CD14-positive monocyte (primary cell): ENCODE data around the gene SLC34A3. TPM values are rescaled to one million over a fixed set of nuclear protein-coding genes. Genes with fewer than 3 reads are reported as not detected.
A peak's percentile ranks its signal among the peaks of the same experiment; 100 is the strongest.

Source experiments
- DNase-seq, 3 donors: peaks; one replicate each; pipeline ENCODE4 v3.0.0-alpha.2; 2011 to 2022
- H2AFZ ChIP-seq: 2 replicates; pipeline ENCODE4 v1.6.0; 2012; ENCODE audit warnings: mild to moderate bottlenecking, low read depth, low read length, inconsistent platforms; ENCODE audit not compliant: insufficient read depth, poor library complexity, severe bottlenecking
- H3K27ac ChIP-seq, 2 donors: 1 replicate in 1 of 2; 2 replicates in 1 of 2; pipeline ENCODE4 v1.5.1; 2012 to 2013; ENCODE audit warnings: low read length in 2 of 2, control low read depth in 1 of 2, inconsistent platforms in 1 of 2, low read depth in 1 of 2, mild to moderate bottlenecking in 1 of 2
- H3K27me3 ChIP-seq, 2 donors: one replicate each; pipeline versions ENCODE4 v1.6.0 to v1.6.1; 2011 to 2013; ENCODE audit warnings: low read length in 2 of 2; ENCODE audit not compliant: control insufficient read depth in 2 of 2, insufficient read depth in 2 of 2
- H3K36me3 ChIP-seq, 2 donors: replicated peaks in 1 of 2; 1 replicate in 1 of 2; 2 replicates in 1 of 2; pipeline versions ENCODE4 v1.5.1 to v1.6.1; 2012 to 2013; ENCODE audit warnings: low read length in 2 of 2, control low read depth in 1 of 2, inconsistent platforms in 1 of 2, mild to moderate bottlenecking in 1 of 2; ENCODE audit not compliant: insufficient read depth in 2 of 2, control insufficient read depth in 1 of 2
- H3K4me1 ChIP-seq, 2 donors: 1 replicate in 1 of 2; 2 replicates in 1 of 2; pipeline versions ENCODE4 v1.5.1 to v1.6.1; 2012 to 2013; ENCODE audit warnings: low read length in 2 of 2, control low read depth in 1 of 2, inconsistent platforms in 1 of 2, mild to moderate bottlenecking in 1 of 2, moderate library complexity in 1 of 2; ENCODE audit not compliant: insufficient read depth in 2 of 2, control insufficient read depth in 1 of 2
- H3K4me2 ChIP-seq: replicated peaks from 2 replicates; pipeline ENCODE3; 2012; ENCODE audit warnings: low read length, moderate library complexity, mild to moderate bottlenecking; ENCODE audit not compliant: poor library complexity, severe bottlenecking; ENCODE audit errors: extremely low read depth
- H3K4me3 ChIP-seq, 3 experiments: fragments of 200-600 bp in 1 of 3; sonication (generic) in 1 of 3; replicated peaks in 1 of 3; 1 replicate in 2 of 3; 2 replicates in 1 of 3; pipeline ENCODE4 v1.5.1; 2011 to 2013; ENCODE audit warnings: low read length in 3 of 3, mild to moderate bottlenecking in 3 of 3, control low read depth in 2 of 3, low read depth in 2 of 3, inconsistent platforms in 1 of 3, moderate library complexity in 1 of 3
- H3K79me2 ChIP-seq: 2 replicates; pipeline ENCODE4 v1.6.0; 2012; ENCODE audit warnings: mild to moderate bottlenecking, control low read depth, inconsistent platforms, low read length, moderate library complexity; ENCODE audit not compliant: insufficient read depth
- H3K9ac ChIP-seq: 2 replicates; pipeline ENCODE4 v1.6.0; 2017; ENCODE audit warnings: low read length, mild to moderate bottlenecking; ENCODE audit not compliant: insufficient read depth, poor library complexity, severe bottlenecking
- H3K9me3 ChIP-seq, 2 donors: replicated peaks in 1 of 2; 1 replicate in 1 of 2; 2 replicates in 1 of 2; pipeline versions ENCODE4 v1.5.1 to v1.6.1; 2012 to 2013; ENCODE audit warnings: low read length in 2 of 2, control low read depth in 1 of 2; ENCODE audit not compliant: control insufficient read depth in 1 of 2, insufficient read depth in 1 of 2
- H4K20me1 ChIP-seq: 2 replicates; pipeline ENCODE4 v1.6.0; 2012; ENCODE audit warnings: mild to moderate bottlenecking, low read length, control low read depth, moderate library complexity; ENCODE audit not compliant: insufficient read depth
- H3K27ac Mint-ChIP-seq, 7 donors: one replicate each; pipeline ENCODE4 v1.8.0; 2020; ENCODE audit warnings: mild to moderate bottlenecking in 7 of 7, mixed read lengths in 7 of 7, moderate library complexity in 6 of 7, inconsistent platforms in 2 of 7
- H3K27me3 Mint-ChIP-seq, 3 donors: one replicate each; pipeline ENCODE4 v1.8.0; 2021 to 2022; ENCODE audit warnings: low read depth in 3 of 3, mild to moderate bottlenecking in 3 of 3, mixed read lengths in 3 of 3, moderate library complexity in 3 of 3, inconsistent platforms in 1 of 3
- H3K36me3 Mint-ChIP-seq, 2 donors: one replicate each; pipeline ENCODE4 v1.8.0; 2020; ENCODE audit warnings: mixed read lengths in 2 of 2, inconsistent platforms in 1 of 2, mild to moderate bottlenecking in 1 of 2
- H3K4me1 Mint-ChIP-seq: one replicate; pipeline ENCODE4 v1.8.0; 2020; ENCODE audit warnings: mild to moderate bottlenecking, mixed read lengths
- H3K4me3 Mint-ChIP-seq, 2 donors: one replicate each; pipeline ENCODE4 v1.8.0; 2020; ENCODE audit warnings: mild to moderate bottlenecking in 2 of 2, mixed read lengths in 2 of 2, moderate library complexity in 1 of 2
- H3K9me3 Mint-ChIP-seq, 7 donors: one replicate each; pipeline ENCODE4 v1.8.0; 2020 to 2022; ENCODE audit warnings: mixed read lengths in 7 of 7, mild to moderate bottlenecking in 6 of 7, moderate library complexity in 6 of 7, inconsistent platforms in 2 of 7
- WGBS: methylation state at CpG from one replicate; pipeline ENCODE4 v1.1.5; 2013; ENCODE audit warnings: missing lambda C conversion rate; ENCODE audit not compliant: insufficient coverage; 5-methylcytosine and 5-hydroxymethylcytosine counted together
- intact Hi-C, 2 donors: fragments of 100-400 bp; cut with micrococcal nuclease; formaldehyde crosslinking; loops; one replicate each; pipeline versions ENCODE4 v1.15.0 to v1.15.1; 2023
- polyA plus RNA-seq, 3 donors: library from polyadenylated mRNA; depleted of rRNA in 1 of 3; unstranded in 2 of 3; stranded (reverse) in 1 of 3; fragments of 300-500 nt in 2 of 3; fragments of >200 nt in 1 of 3; fragmentation: Illumina TruSeq in 2 of 3; gene quantifications; 1 replicate in 2 of 3; 2 replicates in 1 of 3; pipeline ENCODE4 v1.2.3, GENCODE V29; 2012 to 2021
- TF ChIP-seq, protein P1 (sequence below): fragments of 200-600 bp; IDR thresholded peaks from one replicate; pipeline ENCODE4 v1.8.0; 2022; ENCODE audit warnings: antibody characterized with exemption, mild to moderate bottlenecking

SLC34A3 gene
- polyA plus RNA-seq, 3 donors, result not detected

DNA sequence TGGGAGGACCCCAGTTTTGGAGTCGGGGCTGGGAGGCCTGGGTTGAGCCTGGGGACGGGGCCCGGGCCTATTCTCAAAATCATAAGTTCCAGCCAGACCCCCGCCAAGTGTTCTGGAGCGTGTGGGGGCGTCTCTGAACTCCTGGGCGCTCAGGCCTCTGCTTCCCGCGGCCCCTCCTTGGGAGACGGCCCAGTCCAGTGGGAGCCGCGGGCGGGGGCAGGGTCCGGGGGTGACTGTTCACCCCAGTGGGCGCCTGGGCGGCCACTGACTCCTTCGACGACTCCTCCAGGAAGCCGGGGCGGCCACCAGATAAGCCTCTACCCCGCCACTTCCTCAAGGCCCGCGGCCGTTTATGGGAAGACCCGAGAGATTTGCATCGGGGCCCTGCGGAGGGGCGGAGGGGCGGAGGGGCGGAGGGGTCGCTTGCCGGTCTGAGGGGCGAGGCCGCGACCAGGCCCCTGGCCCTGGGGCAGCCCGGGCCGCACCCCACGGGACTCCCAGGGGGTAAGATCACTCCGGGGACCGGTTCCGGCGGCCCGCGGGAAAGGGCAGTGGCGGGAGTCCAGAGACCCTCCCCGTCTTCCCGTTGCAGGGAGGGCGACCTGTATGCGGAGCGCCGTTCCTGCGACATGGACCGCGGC is 47.5 kb downstream of the SLC34A3 start:
- H3K27ac Mint-ChIP-seq, result peak overlapping the region; percentile 92 to 99 (median 97)
- Histone ChIP-seq H2AFZ (peak overlapping the region; percentile 76), H3K4me1 (peaks cover 50 to 85% of the 10 kb centered on the region in 2 donors), H4K20me1 (peaks cover 56% of the 10 kb centered on the region), H3K27me3 (no peaks in the 10 kb centered on the region), H3K9ac (peak overlapping the region; percentile 93), H3K27ac (peak overlapping the region; percentile 96 to 98), H3K36me3 (peaks cover 24 to 49% of the 10 kb centered on the region in 2 donors), H3K79me2 (peaks cover 58% of the 10 kb centered on the region), H3K9me3 (no peaks in the 10 kb centered on the region), H3K4me2 (peak overlapping the region; percentile 95), H3K4me3 (peak overlapping the region; percentile 44 to 99 (median 98))
- intact Hi-C loops, result no loop called here
- H3K4me3 Mint-ChIP-seq, result peak overlapping the region; percentile 88 to 93
- peaks cover 0 to 4% (median 2%) of the 10 kb centered on the region in 3 donors for H3K27me3 Mint-ChIP-seq
- peaks cover 0 to 2% (median 0%) of the 10 kb centered on the region in 7 donors for H3K9me3 Mint-ChIP-seq
- peaks cover 51% of the 10 kb centered on the region for H3K4me1 Mint-ChIP-seq
- H3K36me3 Mint-ChIP-seq, result peaks cover 21 to 39% of the 10 kb centered on the region in 2 donors
- WGBS, result 16% methylated on average over 37 of the region's 54 CpGs
- DNase-seq, result peak in 2 of 3 donors; percentile 42 to 46
- TF ChIP-seq, protein P1, sequence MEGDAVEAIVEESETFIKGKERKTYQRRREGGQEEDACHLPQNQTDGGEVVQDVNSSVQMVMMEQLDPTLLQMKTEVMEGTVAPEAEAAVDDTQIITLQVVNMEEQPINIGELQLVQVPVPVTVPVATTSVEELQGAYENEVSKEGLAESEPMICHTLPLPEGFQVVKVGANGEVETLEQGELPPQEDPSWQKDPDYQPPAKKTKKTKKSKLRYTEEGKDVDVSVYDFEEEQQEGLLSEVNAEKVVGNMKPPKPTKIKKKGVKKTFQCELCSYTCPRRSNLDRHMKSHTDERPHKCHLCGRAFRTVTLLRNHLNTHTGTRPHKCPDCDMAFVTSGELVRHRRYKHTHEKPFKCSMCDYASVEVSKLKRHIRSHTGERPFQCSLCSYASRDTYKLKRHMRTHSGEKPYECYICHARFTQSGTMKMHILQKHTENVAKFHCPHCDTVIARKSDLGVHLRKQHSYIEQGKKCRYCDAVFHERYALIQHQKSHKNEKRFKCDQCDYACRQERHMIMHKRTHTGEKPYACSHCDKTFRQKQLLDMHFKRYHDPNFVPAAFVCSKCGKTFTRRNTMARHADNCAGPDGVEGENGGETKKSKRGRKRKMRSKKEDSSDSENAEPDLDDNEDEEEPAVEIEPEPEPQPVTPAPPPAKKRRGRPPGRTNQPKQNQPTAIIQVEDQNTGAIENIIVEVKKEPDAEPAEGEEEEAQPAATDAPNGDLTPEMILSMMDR, result no peak

GRCh38 chr9:137278721-137279711 is 48.3 kb downstream of the SLC34A3 start:
- H3K9ac ChIP-seq, result peak overlapping the region; percentile 93

More at GRCh38 chr9:137278721-137279711, 48.3 kb downstream of the SLC34A3 start:
- peaks cover 51% of the 10 kb centered on the region for H3K4me1 Mint-ChIP-seq
- peak overlapping the region in 2 of 3 experiments; percentile 98 to 99 for H3K4me3 ChIP-seq
- intact Hi-C loops, result no loop called here
- peak overlapping the region in 1 of 2 donors; percentile 39 for H3K4me3 Mint-ChIP-seq
- H3K4me2 ChIP-seq, result peak overlapping the region; percentile 95
- no peaks in the 10 kb centered on the region for H3K27me3 ChIP-seq
- H3K9me3 Mint-ChIP-seq, result peaks cover 0 to 2% (median 0%) of the 10 kb centered on the region in 7 donors
- H2AFZ ChIP-seq, result no peak overlapping the region
- peaks cover 26 to 49% of the 10 kb centered on the region in 2 donors for H3K36me3 ChIP-seq
- H3K27me3 Mint-ChIP-seq, result peaks cover 0 to 4% (median 2%) of the 10 kb centered on the region in 3 donors
- no peak overlapping the region for H3K27ac Mint-ChIP-seq
- H3K4me1 ChIP-seq, result peaks cover 50 to 85% of the 10 kb centered on the region in 2 donors
- no peak for DNase-seq
- WGBS, result 95% methylated on average over 131 of the region's 139 CpGs
- H3K27ac ChIP-seq, result no peak overlapping the region
- peaks cover 56% of the 10 kb centered on the region for H3K79me2 ChIP-seq
- H3K36me3 Mint-ChIP-seq, result peaks cover 27 to 39% of the 10 kb centered on the region in 2 donors
- peaks cover 62% of the 10 kb centered on the region for H4K20me1 ChIP-seq
- TF ChIP-seq, protein P1, result no peak
- H3K9me3 ChIP-seq, result no peaks in the 10 kb centered on the region
